Stimulated activated CD4-positive, alpha-beta T cell treated with anti-CD3 and anti-CD28 coated beads, Interleukin-2, amount 100 ng/mL, for 48 hours (primary cell): ENCODE results near the gene TMPRSS11E.
"Not testable (repeated sequence)": the region's sequence is repeated elsewhere in the genome, so short reads cannot be mapped to it uniquely, and the experiment has no call there.

Experiments
- DNase-seq, 2 donors: peaks; one replicate each; pipeline ENCODE4 v3.0.0-alpha.2; 2020

TMPRSS11E gene

DNA sequence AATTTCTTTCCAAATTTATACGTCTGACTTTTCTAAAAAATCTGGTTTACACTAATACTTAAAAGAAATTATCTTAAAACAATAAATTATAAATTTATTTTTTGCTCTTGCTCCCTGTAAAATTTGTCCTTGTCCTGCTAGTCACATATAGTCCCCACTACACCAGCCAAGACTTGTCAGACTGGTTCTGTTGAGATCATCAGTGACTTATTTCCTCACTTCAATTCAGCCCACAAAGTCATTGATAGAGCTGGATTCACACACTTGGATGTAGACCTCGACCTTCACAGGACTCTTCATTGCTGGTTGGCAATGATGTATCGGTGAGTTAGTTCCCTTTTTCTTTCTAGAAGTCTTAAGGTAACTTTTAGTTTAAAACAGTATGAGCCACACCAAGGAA, at the start of gene TMPRSS11E:
TMPRSS11E (plus strand) TSS at position 263 of the 400 bp plus-strand sequence; CDS start at position 313, 50 bp downstream.
- DNase-seq, result no peak

- DNase-seq, result no peak
Measured at GRCh38 chr4:68399306-68399705, 48.0 kb upstream of the TMPRSS11E start.

DNA sequence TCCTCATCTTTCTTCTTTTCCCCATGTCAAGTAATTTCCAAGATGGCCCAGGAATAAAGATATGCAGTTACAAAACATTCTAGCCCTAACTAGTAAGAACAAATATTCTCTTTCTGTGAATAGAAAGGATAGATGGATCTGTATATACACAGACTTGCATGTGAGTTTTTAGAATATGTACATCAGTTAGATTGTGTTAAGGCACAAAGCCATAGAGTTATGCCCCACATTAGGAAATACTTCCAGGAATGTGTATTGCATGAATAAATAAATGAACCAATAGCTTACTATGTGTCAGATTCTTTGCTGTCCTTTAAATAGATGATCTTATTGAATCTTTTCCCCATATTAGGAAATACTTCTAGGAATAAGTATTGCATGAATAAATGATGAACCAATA, 46.0 kb upstream of the TMPRSS11E start:
- no peak for DNase-seq

DNA sequence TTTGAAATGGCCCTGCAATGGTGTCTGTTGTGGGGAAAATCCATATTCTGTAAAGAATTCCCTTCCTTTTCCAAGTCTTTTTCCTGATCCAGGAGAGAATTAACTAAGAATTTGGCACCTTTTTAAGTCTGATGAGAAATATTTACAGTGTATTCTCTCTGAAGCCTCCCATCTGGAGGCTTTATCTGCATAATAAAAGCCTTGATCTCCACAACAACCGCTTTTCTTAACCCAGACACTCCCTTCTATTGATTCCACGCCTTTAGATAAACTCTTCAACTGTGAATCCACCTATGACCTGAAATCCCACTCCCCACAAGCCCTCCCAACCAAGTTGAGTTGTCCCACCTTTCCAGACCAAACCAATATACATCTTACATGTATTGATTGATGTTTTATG, 43.1 kb upstream of the TMPRSS11E start:
- no peak for DNase-seq

- not testable (repeated sequence) for DNase-seq
Measured at GRCh38 chr4:68405718-68406478, 41.4 kb upstream of the TMPRSS11E start.

GRCh38 chr4:68406479-68406859, 40.8 kb upstream of the TMPRSS11E start:
- no peak for DNase-seq

- DNase-seq, result not testable (repeated sequence)
Measured at GRCh38 chr4:68407015-68407867, 40.0 kb upstream of the TMPRSS11E start.

- no peak for DNase-seq
Measured at GRCh38 chr4:68407868-68408190, 39.4 kb upstream of the TMPRSS11E start.

DNA sequence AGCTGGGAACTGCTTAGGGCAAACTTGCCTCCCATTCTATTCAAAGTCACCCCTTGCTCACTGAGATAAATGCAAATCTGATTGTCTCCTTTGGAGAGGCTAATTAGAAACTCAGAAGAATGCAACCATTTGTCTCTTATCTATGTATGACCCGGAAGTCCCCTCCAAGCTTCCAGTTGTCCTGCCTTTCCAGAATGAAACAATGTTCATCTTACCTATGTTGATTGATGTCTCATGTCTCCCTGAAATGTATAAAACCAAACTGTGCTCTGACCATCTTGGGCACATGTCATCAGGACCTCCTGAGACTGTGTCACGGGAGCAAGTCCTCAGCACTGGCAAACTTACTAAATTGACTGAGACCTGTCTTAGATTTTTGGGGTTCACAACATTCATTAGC, 37.1 kb upstream of the TMPRSS11E start:
- no peak for DNase-seq

DNA sequence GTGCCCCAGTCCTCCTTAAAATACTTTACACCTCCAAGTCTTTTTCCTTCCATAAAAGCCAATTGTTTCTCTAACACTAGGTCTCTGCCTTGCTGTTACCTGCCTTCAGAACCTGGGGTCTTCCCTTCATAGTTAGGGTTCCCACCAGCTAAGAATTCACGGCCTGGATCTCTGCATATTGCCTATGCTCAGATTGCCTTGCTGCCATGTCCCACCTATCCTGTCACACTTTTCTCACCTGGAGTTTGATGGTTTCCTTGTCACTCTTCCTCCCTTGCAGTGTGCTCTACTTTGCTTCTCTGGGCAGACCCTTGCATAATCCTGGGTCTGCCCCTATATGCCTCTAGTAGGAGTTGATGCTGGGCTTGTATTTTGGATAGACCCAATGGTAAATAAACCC, 36.6 kb upstream of the TMPRSS11E start:
- DNase-seq, result no peak

- DNase-seq, result not testable (repeated sequence)
Measured at GRCh38 chr4:68412031-68412430, 35.2 kb upstream of the TMPRSS11E start.

DNA sequence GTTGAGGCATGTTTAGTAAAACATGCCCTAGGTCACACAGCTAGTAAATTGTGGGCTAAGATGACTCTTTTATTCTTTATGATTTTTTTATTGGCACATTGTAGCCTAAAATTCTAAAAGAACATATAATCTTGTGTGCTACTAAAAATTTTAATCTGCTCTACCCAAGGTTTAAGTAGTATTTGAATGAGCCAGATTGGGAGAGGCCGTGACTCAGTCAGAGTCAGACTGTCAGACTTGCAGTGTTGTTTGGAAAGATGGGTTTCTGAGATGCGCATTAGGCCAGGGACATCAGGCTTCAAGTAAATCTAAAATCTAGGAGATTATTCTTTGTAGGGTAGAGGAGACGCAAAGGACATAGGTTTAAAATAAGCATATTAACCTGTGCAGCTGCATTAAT, 30.7 kb upstream of the TMPRSS11E start:
- no peak for DNase-seq

DNA sequence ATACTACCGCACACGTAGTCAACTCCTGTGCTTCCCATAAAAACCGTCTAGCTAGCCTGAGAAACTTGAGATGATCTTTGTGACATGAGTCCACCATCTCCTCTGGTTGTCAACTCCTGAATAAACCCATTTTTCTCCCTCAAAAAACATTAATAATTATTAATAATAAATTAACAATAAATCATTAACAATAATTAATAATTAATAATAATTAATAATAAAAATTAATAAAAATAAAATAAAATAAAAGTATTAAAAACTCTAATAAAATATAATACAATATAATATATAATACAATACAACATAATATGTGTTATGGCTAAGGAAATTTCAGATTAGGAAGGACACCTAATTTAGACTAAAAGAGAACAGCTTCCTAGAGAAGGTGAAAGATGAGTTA, 20.7 kb upstream of the TMPRSS11E start:
- DNase-seq, result no peak

- DNase-seq, result no peak
Measured at GRCh38 chr4:68430337-68430736, 16.9 kb upstream of the TMPRSS11E start.

GRCh38 chr4:68432320-68432719, 14.9 kb upstream of the TMPRSS11E start:
- DNase-seq, result no peak

- DNase-seq, result no peak
Measured at GRCh38 chr4:68433582-68433981, 13.7 kb upstream of the TMPRSS11E start.

GRCh38 chr4:68434277-68434676, 13.0 kb upstream of the TMPRSS11E start:
- no peak for DNase-seq

- DNase-seq, result no peak
Measured at GRCh38 chr4:68434836-68435235, 12.4 kb upstream of the TMPRSS11E start.

- no peak for DNase-seq
Measured at GRCh38 chr4:68445111-68445510, 2.2 kb upstream of the TMPRSS11E start.

DNA sequence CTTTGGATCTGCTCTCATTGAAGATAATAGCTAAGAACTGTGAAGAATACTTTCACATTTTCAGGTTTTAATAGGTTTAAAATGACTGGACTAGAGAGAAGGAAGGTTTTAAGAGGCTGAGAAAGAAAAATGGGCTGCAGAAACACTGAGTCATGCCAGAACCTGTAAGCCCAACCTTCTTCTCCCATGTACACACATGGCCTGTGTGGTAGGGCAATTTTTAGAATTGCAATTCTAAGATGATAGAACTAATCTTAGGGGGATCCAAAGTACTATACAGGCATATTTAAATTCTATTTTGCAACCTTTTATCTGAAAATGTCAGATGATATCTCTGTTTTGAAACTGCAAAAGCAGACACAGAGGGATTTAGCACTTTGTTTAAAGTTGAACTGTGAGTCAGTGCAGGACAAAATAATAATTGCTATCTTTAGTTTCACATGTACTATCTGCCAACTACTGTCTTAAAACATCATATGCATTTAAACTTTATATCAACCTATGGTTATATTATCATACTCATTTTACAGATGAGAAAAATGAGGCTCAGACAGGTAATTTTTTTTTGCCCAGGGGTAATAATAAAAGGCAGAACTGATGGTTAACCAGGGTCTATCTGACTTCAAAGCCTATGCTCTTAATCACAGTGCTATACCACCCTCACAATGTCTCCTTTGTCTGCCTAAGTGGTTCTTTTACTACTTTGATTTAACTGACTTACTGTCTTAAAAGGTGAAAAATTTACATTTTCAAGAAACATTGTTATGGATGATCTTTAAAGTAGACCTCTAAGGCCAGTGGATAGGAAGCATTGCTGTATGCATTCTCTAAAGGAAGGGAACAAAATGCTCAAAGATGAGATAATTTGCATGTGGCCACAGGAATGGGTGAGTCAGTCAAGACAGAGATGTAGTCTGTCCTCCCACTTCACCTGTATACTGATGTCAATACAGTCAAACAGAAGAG, 4.3 kb downstream of the TMPRSS11E start:
- DNase-seq, result no peak

DNA sequence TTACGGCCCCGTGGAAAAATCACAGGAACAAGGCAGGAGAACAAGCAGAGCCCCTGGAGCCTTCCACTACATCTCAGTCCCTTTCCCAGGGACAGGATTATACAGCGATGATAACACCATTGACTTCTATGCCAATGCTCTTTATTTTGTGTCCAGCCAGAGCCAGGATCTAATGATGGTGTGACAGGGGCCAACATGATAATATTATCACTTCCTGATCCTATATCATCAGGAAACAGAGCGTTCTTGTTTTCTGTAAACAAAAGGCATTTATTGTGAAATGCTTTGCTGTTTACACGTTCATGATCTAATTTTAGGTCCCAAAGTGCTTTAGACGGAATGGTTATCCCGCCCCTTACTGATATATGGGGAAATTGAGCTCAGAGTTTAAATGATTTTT, 12.8 kb downstream of the TMPRSS11E start:
- DNase-seq, result no peak

DNA sequence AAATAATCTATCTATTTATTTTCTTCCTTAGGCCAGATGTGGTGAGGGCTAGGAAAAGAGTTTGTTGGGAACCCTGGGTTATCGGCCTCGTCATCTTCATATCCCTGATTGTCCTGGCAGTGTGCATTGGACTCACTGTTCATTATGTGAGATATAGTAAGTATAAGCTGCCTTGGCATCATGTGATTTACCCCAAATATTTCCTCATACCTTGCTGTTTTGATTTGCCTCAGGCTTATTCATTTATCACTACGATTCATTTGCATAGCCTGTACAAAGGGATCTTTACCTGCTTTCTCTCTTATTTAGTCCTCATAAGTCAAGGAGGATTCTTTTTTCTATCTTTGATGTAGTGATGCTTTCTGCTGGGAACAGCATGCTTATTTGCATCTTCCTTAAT, 14.5 kb downstream of the TMPRSS11E start:
- no peak for DNase-seq

DNA sequence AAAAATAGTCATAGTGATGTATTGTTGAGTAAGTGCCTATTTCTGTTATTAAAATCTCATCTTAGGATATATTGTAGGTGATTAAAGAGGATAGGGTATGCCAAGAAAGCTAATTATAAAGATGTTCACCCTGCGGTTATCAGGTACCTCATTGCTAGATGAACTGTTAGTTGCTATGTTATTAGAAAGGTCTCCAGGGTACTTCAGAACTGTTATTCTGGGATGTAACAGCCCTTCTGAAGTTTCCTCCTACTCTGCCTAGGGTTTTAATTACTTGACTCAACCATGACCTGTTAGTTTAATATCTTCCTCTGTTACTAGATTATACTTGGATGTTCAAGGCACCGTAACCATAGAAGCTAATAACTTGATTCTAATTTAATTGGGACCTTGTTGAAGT, 15.4 kb downstream of the TMPRSS11E start:
- DNase-seq, result no peak
